HepG2 (cell line): ENCODE measurements around the gene SCRT2. TPM values are rescaled to one million over a fixed set of nuclear protein-coding genes. Genes with fewer than 3 reads are reported as not detected.
A peak's percentile ranks its signal among the peaks of the same experiment; 100 is the strongest.

ENCODE experiments used
- ASH2L ChIP-seq: fragments of 300-600, 200-600 bp; sonication (generic); IDR thresholded peaks from 2 replicates; pipeline ENCODE4 v1.7.0; 2017; ENCODE audit warnings: low read depth, mild to moderate bottlenecking, moderate library complexity, mixed read lengths, low read length; ENCODE audit not compliant: insufficient read length
- ELF4 ChIP-seq: sonication (generic); formaldehyde crosslinking; IDR thresholded peaks from 2 replicates; pipeline ENCODE4 v1.5.0; 2020; ENCODE audit warnings: missing genetic modification reagents, mild to moderate bottlenecking, moderate library complexity, borderline replicate concordance
- KLF11 ChIP-seq: IDR thresholded peaks from 2 replicates; pipeline ENCODE4 v1.6.1; 2016; ENCODE audit warnings: missing compliant biosample characterization
- POLR2A ChIP-seq, 2 experiments: IDR thresholded peaks; 2 replicates each; pipeline ENCODE4 v1.6.1; 2011; ENCODE audit warnings: low read depth in 2 of 2, low read length in 2 of 2, mild to moderate bottlenecking in 1 of 2, moderate library complexity in 1 of 2; ENCODE audit not compliant: insufficient read depth in 1 of 2
- POLR2AphosphoS2 ChIP-seq: IDR thresholded peaks from 2 replicates; pipeline ENCODE4 v1.6.1; 2011; ENCODE audit warnings: low read depth, low read length, improper control_type of control experiment
- RBM39 ChIP-seq: fragments of 200-400 bp; formaldehyde crosslinking; IDR thresholded peaks from one replicate; pipeline ENCODE4 v1.6.1; 2018; ENCODE audit warnings: antibody characterized with exemption, mild to moderate bottlenecking, low read depth, low read length; ENCODE audit not compliant: poor library complexity, severe bottlenecking
- SNAPC2 ChIP-seq: sonication (generic); formaldehyde crosslinking; IDR thresholded peaks from 2 replicates; pipeline ENCODE4 v1.8.1; 2022; ENCODE audit warnings: mild to moderate bottlenecking, missing genetic modification reagents
- SSRP1 ChIP-seq: IDR thresholded peaks from 2 replicates; pipeline ENCODE4 v1.6.1; 2016; ENCODE audit warnings: control low read depth
- ZFY ChIP-seq: sonication (generic); formaldehyde crosslinking; IDR thresholded peaks from 2 replicates; pipeline ENCODE4 v1.4.0; 2020; ENCODE audit warnings: missing genetic modification reagents
- ZNF138 ChIP-seq: sonication (generic); formaldehyde crosslinking; IDR thresholded peaks from 2 replicates; pipeline ENCODE4 v1.5.0; 2020; ENCODE audit warnings: mild to moderate bottlenecking, low read depth, missing genetic modification reagents
- ZNF232 ChIP-seq: sonication (generic); formaldehyde crosslinking; IDR thresholded peaks from 2 replicates; pipeline ENCODE4 v1.4.0; 2020; ENCODE audit warnings: missing genetic modification reagents, borderline replicate concordance
- ZNF274 ChIP-seq: sonication (generic); formaldehyde crosslinking; IDR thresholded peaks from 2 replicates; pipeline ENCODE4 v1.5.1; 2020; ENCODE audit warnings: mild to moderate bottlenecking, missing genetic modification reagents
- ZNF441 ChIP-seq: sonication (generic); formaldehyde crosslinking; IDR thresholded peaks from 2 replicates; pipeline ENCODE4 v1.7.0; 2021; ENCODE audit warnings: missing genetic modification reagents, borderline replicate concordance
- ZNF557 ChIP-seq: sonication (generic); formaldehyde crosslinking; IDR thresholded peaks from 2 replicates; pipeline ENCODE4 v1.4.0; 2020; ENCODE audit warnings: missing genetic modification reagents
- ZNF563 ChIP-seq: sonication (generic); formaldehyde crosslinking; IDR thresholded peaks from 2 replicates; pipeline ENCODE4 v1.8.0; 2022; ENCODE audit warnings: mild to moderate bottlenecking, moderate library complexity, missing genetic modification reagents
- ZNF768 ChIP-seq: sonication (generic); formaldehyde crosslinking; IDR thresholded peaks from 2 replicates; pipeline ENCODE4 v1.4.0; 2020; ENCODE audit warnings: missing genetic modification reagents
- ZNF839 ChIP-seq: sonication (generic); formaldehyde crosslinking; IDR thresholded peaks from 2 replicates; pipeline ENCODE4 v1.4.0; 2020; ENCODE audit warnings: missing genetic modification reagents, mild to moderate bottlenecking, borderline replicate concordance
- polyA plus RNA-seq, 8 experiments: library from polyadenylated mRNA; depleted of rRNA in 3 of 8; stranded (reverse) in 7 of 8; unstranded in 1 of 8; fragments of >200 nt; fragmentation: Illumina TruSeq in 4 of 8; extraction: Trizol in 4 of 8; gene quantifications; 2 replicates each; pipeline versions ENCODE4 v1.2.1 to v1.2.3, GENCODE V29; 2011 to 2016; ENCODE audit warnings: low read depth in 4 of 8, missing spikeins in 1 of 8, mixed read lengths in 1 of 8; ENCODE audit not compliant: insufficient read depth in 1 of 8
- total RNA-seq, 5 experiments: library from RNA; depleted of rRNA; stranded (reverse); fragments of >200 nt; fragmentation: Illumina TruSeq; extraction: Trizol; gene quantifications; 2 replicates each; pipeline ENCODE4 v1.2.3, GENCODE V29; 2016; ENCODE audit warnings: low read depth in 1 of 5
- TF ChIP-seq, protein P1 (sequence below): sonication (generic); formaldehyde crosslinking; IDR thresholded peaks from 2 replicates; pipeline ENCODE4 v1.5.0; 2020; ENCODE audit warnings: mild to moderate bottlenecking, low read depth, missing genetic modification reagents, borderline replicate concordance
- TF ChIP-seq, protein P2 (sequence below): sonication (generic); IDR thresholded peaks from 2 replicates; pipeline ENCODE4 v1.6.1; 2016; ENCODE audit warnings: low read depth, borderline replicate concordance
- TF ChIP-seq, protein P3 (sequence below), 2 experiments: sonication (generic) in 1 of 2; formaldehyde crosslinking in 1 of 2; IDR thresholded peaks; 2 replicates each; pipeline versions ENCODE4 v1.5.1 to v1.6.1; 2011 to 2020; ENCODE audit warnings: borderline replicate concordance in 1 of 2, low read depth in 1 of 2, low read length in 1 of 2, mild to moderate bottlenecking in 1 of 2, missing genetic modification reagents in 1 of 2, moderate library complexity in 1 of 2
- TF ChIP-seq, protein P4 (sequence below): sonication (generic); formaldehyde crosslinking; IDR thresholded peaks from 2 replicates; pipeline ENCODE4 v1.8.0; 2022; ENCODE audit warnings: missing genetic modification reagents, low read depth, mild to moderate bottlenecking, borderline replicate concordance
- TF ChIP-seq, protein P5 (sequence below): sonication (generic); formaldehyde crosslinking; IDR thresholded peaks from 2 replicates; pipeline ENCODE4 v1.5.0; 2020; ENCODE audit warnings: missing genetic modification reagents
- TF ChIP-seq, protein P6 (sequence below): sonication (generic); formaldehyde crosslinking; IDR thresholded peaks from 2 replicates; pipeline ENCODE4 v1.8.1; 2023; ENCODE audit warnings: mild to moderate bottlenecking, missing genetic modification reagents

The SCRT2 gene
- total and polyA plus RNA-seq, 2 of the 13 experiments (the other 11 are each of a cell fraction or from before 2014, with no cell fraction given): not detected

DNA sequence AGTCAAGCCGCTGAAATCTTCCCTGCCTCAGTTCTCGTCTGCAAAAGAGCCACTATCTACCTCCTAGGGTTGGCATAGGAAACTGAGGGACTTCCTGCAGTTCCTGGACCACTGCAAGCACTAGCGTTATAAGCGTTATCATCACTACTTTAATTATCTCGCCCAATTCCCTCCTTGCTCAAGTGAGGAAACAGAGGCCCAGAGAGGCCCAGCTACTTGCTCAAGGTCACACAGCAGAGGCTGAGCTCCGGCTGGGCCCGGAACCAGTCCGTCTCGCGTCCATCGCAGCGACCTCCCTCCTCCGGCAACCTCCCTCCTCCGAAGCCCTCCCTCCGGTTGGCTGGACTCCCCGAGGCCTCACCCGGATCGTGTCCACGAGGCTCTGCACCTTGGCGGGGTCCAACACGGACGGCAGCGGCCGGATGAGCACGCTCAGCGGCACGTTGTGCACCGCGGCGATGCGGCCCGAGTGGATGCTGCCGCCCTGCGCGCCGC lies 22.9 kb downstream of the SCRT2 start (continued):
- TF ChIP-seq ZNF138 (CRISPR knock-in tag) (0 out of 2 replicates have a peak, but pooled peaks have one; percentile 2), ZFY (CRISPR knock-in tag) (no peak; the same call in 1 of the 2 replicates), ELF4 (CRISPR knock-in tag) (no peak), ZNF768 (CRISPR knock-in tag) (peak; percentile 100), SSRP1 (CRISPR knock-in tag) (0 out of 2 replicates have a peak, but pooled peaks have one; percentile 34), SNAPC2 (CRISPR knock-in tag) (peak; percentile 15; the same call in 1 of the 2 replicates), ZNF232 (CRISPR knock-in tag) (no peak), POLR2AphosphoS2 (peak; percentile 59; the same call in 1 of the 2 replicates), ZNF274 (CRISPR knock-in tag) (no peak), ASH2L (peak; percentile 54), ZNF839 (CRISPR knock-in tag) (peak; percentile 67; the same call in 1 of the 2 replicates), ZNF557 (CRISPR knock-in tag) (0 out of 2 replicates have a peak, but pooled peaks have one; percentile 4), POLR2A (IDR thresholded peaks at IDR 0.05; ENCODE audit: insufficient read depth in 1 of 2, low read depth in 2 of 2, low read length in 2 of 2) (peak in 1 of 2 experiments; percentile 87; a peak in 2 of 4 replicates), ZNF441 (CRISPR knock-in tag) (0 out of 2 replicates have a peak, but pooled peaks have one; percentile 14), KLF11 (CRISPR knock-in tag) (0 out of 2 replicates have a peak, but pooled peaks have one; percentile 9), RBM39 (peak; percentile 32), ZNF563 (no peak; the same call in 1 of the 2 replicates)
- TF ChIP-seq, protein P1, sequence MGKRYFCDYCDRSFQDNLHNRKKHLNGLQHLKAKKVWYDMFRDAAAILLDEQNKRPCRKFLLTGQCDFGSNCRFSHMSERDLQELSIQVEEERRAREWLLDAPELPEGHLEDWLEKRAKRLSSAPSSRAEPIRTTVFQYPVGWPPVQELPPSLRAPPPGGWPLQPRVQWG (CRISPR knock-in tag): 0 out of 2 replicates have a peak, but pooled peaks have one; percentile 19
- TF ChIP-seq, protein P2, sequence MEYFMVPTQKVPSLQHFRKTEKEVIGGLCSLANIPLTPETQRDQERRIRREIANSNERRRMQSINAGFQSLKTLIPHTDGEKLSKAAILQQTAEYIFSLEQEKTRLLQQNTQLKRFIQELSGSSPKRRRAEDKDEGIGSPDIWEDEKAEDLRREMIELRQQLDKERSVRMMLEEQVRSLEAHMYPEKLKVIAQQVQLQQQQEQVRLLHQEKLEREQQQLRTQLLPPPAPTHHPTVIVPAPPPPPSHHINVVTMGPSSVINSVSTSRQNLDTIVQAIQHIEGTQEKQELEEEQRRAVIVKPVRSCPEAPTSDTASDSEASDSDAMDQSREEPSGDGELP: peak; percentile 31; the same call in 1 of the 2 replicates
- TF ChIP-seq, protein P3, sequence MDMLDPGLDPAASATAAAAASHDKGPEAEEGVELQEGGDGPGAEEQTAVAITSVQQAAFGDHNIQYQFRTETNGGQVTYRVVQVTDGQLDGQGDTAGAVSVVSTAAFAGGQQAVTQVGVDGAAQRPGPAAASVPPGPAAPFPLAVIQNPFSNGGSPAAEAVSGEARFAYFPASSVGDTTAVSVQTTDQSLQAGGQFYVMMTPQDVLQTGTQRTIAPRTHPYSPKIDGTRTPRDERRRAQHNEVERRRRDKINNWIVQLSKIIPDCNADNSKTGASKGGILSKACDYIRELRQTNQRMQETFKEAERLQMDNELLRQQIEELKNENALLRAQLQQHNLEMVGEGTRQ (IDR thresholded peaks at IDR 0.05; ENCODE audit: low read depth, low read length): 0 out of 2 replicates have a peak, but pooled peaks have one; percentile 8
- TF ChIP-seq, protein P3 (CRISPR knock-in tag; IDR thresholded peaks at IDR 0.05; ENCODE audit: borderline replicate concordance): no peak
- TF ChIP-seq, protein P4, sequence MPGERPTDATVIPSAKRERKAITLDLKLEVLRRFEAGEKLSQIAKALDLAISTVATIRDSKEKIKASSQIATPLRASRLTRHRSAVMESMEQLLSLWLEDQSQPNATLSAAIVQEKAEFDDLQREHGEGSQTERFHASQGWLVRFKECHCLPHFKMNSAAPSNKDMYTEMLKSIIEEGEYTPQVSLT (CRISPR knock-in tag): no peak
- TF ChIP-seq, protein P5, sequence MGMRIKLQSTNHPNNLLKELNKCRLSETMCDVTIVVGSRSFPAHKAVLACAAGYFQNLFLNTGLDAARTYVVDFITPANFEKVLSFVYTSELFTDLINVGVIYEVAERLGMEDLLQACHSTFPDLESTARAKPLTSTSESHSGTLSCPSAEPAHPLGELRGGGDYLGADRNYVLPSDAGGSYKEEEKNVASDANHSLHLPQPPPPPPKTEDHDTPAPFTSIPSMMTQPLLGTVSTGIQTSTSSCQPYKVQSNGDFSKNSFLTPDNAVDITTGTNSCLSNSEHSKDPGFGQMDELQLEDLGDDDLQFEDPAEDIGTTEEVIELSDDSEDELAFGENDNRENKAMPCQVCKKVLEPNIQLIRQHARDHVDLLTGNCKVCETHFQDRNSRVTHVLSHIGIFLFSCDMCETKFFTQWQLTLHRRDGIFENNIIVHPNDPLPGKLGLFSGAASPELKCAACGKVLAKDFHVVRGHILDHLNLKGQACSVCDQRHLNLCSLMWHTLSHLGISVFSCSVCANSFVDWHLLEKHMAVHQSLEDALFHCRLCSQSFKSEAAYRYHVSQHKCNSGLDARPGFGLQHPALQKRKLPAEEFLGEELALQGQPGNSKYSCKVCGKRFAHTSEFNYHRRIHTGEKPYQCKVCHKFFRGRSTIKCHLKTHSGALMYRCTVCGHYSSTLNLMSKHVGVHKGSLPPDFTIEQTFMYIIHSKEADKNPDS (CRISPR knock-in tag): no peak
- TF ChIP-seq, protein P6, sequence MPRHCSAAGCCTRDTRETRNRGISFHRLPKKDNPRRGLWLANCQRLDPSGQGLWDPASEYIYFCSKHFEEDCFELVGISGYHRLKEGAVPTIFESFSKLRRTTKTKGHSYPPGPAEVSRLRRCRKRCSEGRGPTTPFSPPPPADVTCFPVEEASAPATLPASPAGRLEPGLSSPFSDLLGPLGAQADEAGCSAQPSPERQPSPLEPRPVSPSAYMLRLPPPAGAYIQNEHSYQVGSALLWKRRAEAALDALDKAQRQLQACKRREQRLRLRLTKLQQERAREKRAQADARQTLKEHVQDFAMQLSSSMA: peak; percentile 80; the same call in 1 of the 2 replicates
